SK-N-SH (cell line): ENCODE results near the gene SORCS3. TPM values are rescaled to one million over a fixed set of nuclear protein-coding genes. Genes with fewer than 3 reads are reported as not detected.

Source experiments
- CTCF ChIA-PET: fragments of 300-600, 350-600 bp; formaldehyde crosslinking; extraction: SDS; loops from one replicate; lab custom pipeline; 2021; lab: Yijun Ruan, JAX
- POLR2A ChIA-PET: fragments of 350-600 bp; sonication (Branson Sonifier 250); formaldehyde crosslinking; extraction: SDS; loops from one replicate; lab custom pipeline; 2020; ENCODE audit warnings: antibody characterized with exemption, inconsistent platforms; lab: Yijun Ruan, JAX
- DNase-seq: peaks from one replicate; pipeline ENCODE4 v3.0.0; 2012
- H2AFZ ChIP-seq: fragments of 200-600 bp; sonication (generic); 2 replicates; pipeline ENCODE4 v1.8.1; 2016; ENCODE audit warnings: antibody characterized with exemption, mild to moderate bottlenecking, low read depth
- H3F3A ChIP-seq: fragments of 200-600 bp; sonication (generic); replicated peaks from 2 replicates; pipeline ENCODE3; 2016; ENCODE audit warnings: antibody characterized with exemption, mild to moderate bottlenecking; ENCODE audit not compliant: insufficient read depth
- H3K27ac ChIP-seq, 2 experiments: fragments of 200-500 bp in 1 of 2; fragments of 200-600 bp in 1 of 2; sonication (Bioruptor generic) in 1 of 2; sonication (generic), shearing (Covaris generic) in 1 of 2; 2 replicates each; pipeline versions ENCODE4 v1.5.1 to v1.6.1; 2014 to 2016; ENCODE audit warnings: low read depth in 2 of 2, inconsistent platforms in 1 of 2, low read length in 1 of 2, mild to moderate bottlenecking in 1 of 2, mixed read lengths in 1 of 2
- H3K27me3 ChIP-seq: fragments of 200-600 bp; sonication (generic), shearing (Covaris generic); 2 replicates; pipeline ENCODE4 v1.6.1; 2016; ENCODE audit warnings: mixed run types; ENCODE audit not compliant: insufficient read depth
- H3K36me3 ChIP-seq, 2 experiments: fragments of 200-500 bp in 1 of 2; fragments of 200-600 bp in 1 of 2; sonication (Bioruptor generic) in 1 of 2; sonication (generic) in 1 of 2; replicated peaks in 1 of 2; 2 replicates each; pipeline versions ENCODE3 to v1.5.1; 2014 to 2016; ENCODE audit warnings: low read length in 1 of 2, mild to moderate bottlenecking in 1 of 2; ENCODE audit not compliant: insufficient read depth in 2 of 2, control insufficient read depth in 1 of 2
- H3K4me1 ChIP-seq, 2 experiments: fragments of 200-500 bp in 1 of 2; fragments of 200-600 bp in 1 of 2; sonication (Bioruptor generic) in 1 of 2; sonication (generic), shearing (Covaris generic) in 1 of 2; 2 replicates each; pipeline versions ENCODE4 v1.5.1 to v1.6.1; 2014 to 2016; ENCODE audit warnings: low read depth in 1 of 2, low read length in 1 of 2, mixed run types in 1 of 2; ENCODE audit not compliant: insufficient read depth in 2 of 2, control insufficient read depth in 1 of 2
- H3K4me2 ChIP-seq: fragments of 200-600 bp; sonication (generic), shearing (Covaris generic); 2 replicates; pipeline ENCODE4 v1.6.1; 2017; ENCODE audit warnings: mixed run types
- H3K4me3 ChIP-seq, 2 experiments: fragments of 200-500 bp in 1 of 2; fragments of 200-600 bp in 1 of 2; sonication (Bioruptor generic) in 1 of 2; sonication (generic), shearing (Covaris generic) in 1 of 2; 2 replicates each; pipeline versions ENCODE4 v1.5.1 to v1.8.1; 2014 to 2016; ENCODE audit warnings: low read depth in 2 of 2, inconsistent platforms in 1 of 2, low read length in 1 of 2, mild to moderate bottlenecking in 1 of 2, mixed read lengths in 1 of 2, moderate library complexity in 1 of 2
- H3K79me2 ChIP-seq: fragments of 200-600 bp; sonication (generic); 2 replicates; pipeline ENCODE4 v1.8.1; 2017; ENCODE audit warnings: mild to moderate bottlenecking; ENCODE audit not compliant: insufficient read depth
- H3K9ac ChIP-seq: fragments of 200-600 bp; sonication (generic); 2 replicates; pipeline ENCODE4 v1.6.1; 2017; ENCODE audit warnings: mixed run types
- H3K9me2 ChIP-seq: fragments of 200-600 bp; sonication (generic); 2 replicates; pipeline ENCODE4 v1.6.1; 2017; ENCODE audit warnings: mixed run types
- H3K9me3 ChIP-seq: fragments of 200-600 bp; sonication (generic); 2 replicates; pipeline ENCODE4 v1.6.1; 2017; ENCODE audit warnings: mixed run types, mild to moderate bottlenecking, moderate library complexity
- H4K20me1 ChIP-seq: fragments of 200-600 bp; sonication (generic); 2 replicates; pipeline ENCODE4 v1.6.1; 2017; ENCODE audit warnings: mild to moderate bottlenecking, mixed run types; ENCODE audit not compliant: insufficient read depth
- CHD2 ChIP-seq: fragments of 150-350 bp; IDR thresholded peaks from 2 replicates; pipeline ENCODE4 v1.6.1; 2018; ENCODE audit warnings: low read length; ENCODE audit not compliant: partially characterized antibody
- ELF1 ChIP-seq: IDR thresholded peaks from 2 replicates; pipeline ENCODE4 v1.4.0; 2012
- FOSL2 ChIP-seq: IDR thresholded peaks from 2 replicates; pipeline ENCODE4 v1.4.0; 2012; ENCODE audit warnings: low read depth, mild to moderate bottlenecking, moderate library complexity, borderline replicate concordance
- FOXJ3 ChIP-seq: sonication (generic); formaldehyde crosslinking; IDR thresholded peaks from 2 replicates; pipeline ENCODE4 v1.5.1; 2020; ENCODE audit warnings: mild to moderate bottlenecking, missing genetic modification reagents
- GATA2 ChIP-seq: sonication (generic); formaldehyde crosslinking; IDR thresholded peaks from 2 replicates; pipeline ENCODE4 v1.5.0; 2020; ENCODE audit warnings: mild to moderate bottlenecking, missing genetic modification reagents
- MAX ChIP-seq: IDR thresholded peaks from 2 replicates; pipeline ENCODE4 v1.4.0; 2012; ENCODE audit warnings: low read depth
- MEF2A ChIP-seq: IDR thresholded peaks from 2 replicates; pipeline ENCODE4 v1.4.0; 2012; ENCODE audit warnings: low read depth, borderline replicate concordance
- NFIC ChIP-seq: IDR thresholded peaks from 2 replicates; pipeline ENCODE4 v1.4.0; 2012; ENCODE audit warnings: borderline replicate concordance
- PBX3 ChIP-seq: IDR thresholded peaks from 2 replicates; pipeline ENCODE4; 2012
- REST ChIP-seq: IDR thresholded peaks from 2 replicates; pipeline ENCODE4 v1.6.1; 2012; ENCODE audit warnings: mild to moderate bottlenecking, low read depth, low read length, moderate library complexity
- TAF1 ChIP-seq: IDR thresholded peaks from 2 replicates; pipeline ENCODE4 v1.6.1; 2012; ENCODE audit warnings: low read depth, mild to moderate bottlenecking, low read length, moderate library complexity, borderline replicate concordance
- TEAD4 ChIP-seq: IDR thresholded peaks from 2 replicates; pipeline ENCODE4 v1.4.0; 2012; ENCODE audit warnings: mild to moderate bottlenecking, borderline replicate concordance; ENCODE audit not compliant: insufficient read depth
- USF2 ChIP-seq: fragments of 150-350 bp; IDR thresholded peaks from 2 replicates; pipeline ENCODE4 v1.6.1; 2017; ENCODE audit warnings: antibody characterized with exemption, low read length, low read depth, borderline replicate concordance
- polyA plus RNA-seq, 3 experiments: library from polyadenylated mRNA; depleted of rRNA; stranded (reverse); fragments of >200 nt; gene quantifications; 2 replicates each; pipeline ENCODE4 v1.2.3, GENCODE V29; 2012

SORCS3 gene
- polyA plus RNA-seq, 1 of the 3 experiments (the other 2 are of a cell fraction), result not detected

GRCh38 chr10:105288613-105289012 lies 647.5 kb downstream of the SORCS3 start:
- TF ChIP-seq FOXJ3 (CRISPR knock-in tag) (no peak), CHD2 (no peak), FOSL2 (no peak), PBX3 (no peak), TAF1 (no peak), REST (no peak), TEAD4 (no peak), GATA2 (CRISPR knock-in tag) (no peak), MEF2A (no peak), MAX (no peak), ELF1 (no peak), USF2 (no peak), NFIC (no peak)
- TF ChIP-seq, all 33 proteins: peak for 0
- no peaks in the 10 kb centered on the region for H3F3A ChIP-seq
- H3K4me2 ChIP-seq, result no peak overlapping the region
- H3K9me3 ChIP-seq, result no peaks in the 10 kb centered on the region
- H4K20me1 ChIP-seq, result no peaks in the 10 kb centered on the region
- ChIA-PET POLR2A (no interaction called here), CTCF (no interaction called here)
- H3K36me3 ChIP-seq, result no peaks in the 10 kb centered on the region
- H3K27ac ChIP-seq, result no peak overlapping the region
- H3K4me3 ChIP-seq, result no peak overlapping the region
- H3K27me3 ChIP-seq, result no peaks in the 10 kb centered on the region
- no peak for DNase-seq
- H2AFZ ChIP-seq, result no peak overlapping the region
- H3K4me1 ChIP-seq, result peaks cover 0 to 10% of the 10 kb centered on the region in 2 experiments; a peak in 2 of 4 replicates
- H3K79me2 ChIP-seq, result no peaks in the 10 kb centered on the region
- no peak overlapping the region for H3K9ac ChIP-seq
- no peaks in the 10 kb centered on the region for H3K9me2 ChIP-seq
